HG03354 (cell line): ENCODE data around the gene TOMM34.

Experiments used
- ATAC-seq: cut with Tn5 transposase; IDR thresholded peaks from one replicate; pipeline ENCODE4 v1.9.1; 2021; ENCODE audit warnings: mild to moderate bottlenecking; ENCODE audit not compliant: unreplicated experiment, poor library complexity, severe bottlenecking

Gene TOMM34

DNA sequence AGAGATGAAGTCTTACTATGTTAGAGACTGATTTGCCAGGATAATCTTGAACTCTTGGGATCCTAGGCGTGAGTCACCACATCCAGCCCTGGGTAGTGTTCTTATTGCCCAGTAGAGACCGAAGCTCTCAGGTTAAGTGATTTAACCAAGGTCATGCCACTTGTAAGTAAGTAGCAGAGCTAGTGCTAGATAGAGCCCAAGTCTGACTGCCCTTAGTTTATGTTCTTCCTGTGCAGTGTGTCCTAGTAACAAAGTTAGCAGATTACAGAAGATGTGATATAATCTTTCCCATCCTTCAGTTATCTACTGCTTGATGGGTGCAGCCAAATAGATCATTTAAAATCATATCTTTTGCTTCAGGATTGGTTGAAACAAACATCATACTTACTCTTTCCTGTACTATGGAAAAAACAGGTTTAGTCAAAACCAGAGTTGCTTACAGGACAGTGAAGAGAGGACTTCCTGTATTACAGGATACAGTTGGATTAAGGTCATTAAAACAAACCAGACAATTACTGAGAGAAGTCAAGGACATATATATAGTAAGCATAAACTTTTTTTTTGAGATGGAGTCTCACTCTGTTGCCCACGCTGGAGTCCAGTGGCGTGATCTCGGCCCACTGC lies 59.9 kb downstream of the TOMM34 start:
- ATAC-seq = no peak

DNA sequence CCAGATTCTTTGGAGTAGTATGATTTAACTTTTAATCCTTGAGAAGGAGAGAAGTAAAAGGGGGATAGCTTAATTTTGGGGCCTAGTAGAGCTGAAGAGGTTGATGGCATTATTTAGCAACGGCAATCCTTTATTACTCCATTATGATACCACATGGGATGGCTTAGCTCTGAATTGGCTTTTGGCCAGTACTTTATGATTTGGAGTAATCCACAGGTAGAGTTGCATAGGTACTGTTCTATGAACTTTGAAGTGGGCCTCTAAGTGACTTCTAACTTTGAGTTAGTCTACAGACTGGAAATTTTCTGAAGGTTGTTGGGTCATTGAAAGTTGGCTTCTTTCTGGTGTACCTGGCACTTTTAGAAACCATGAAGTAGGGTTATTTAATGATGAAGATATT lies 63.1 kb downstream of the TOMM34 start:
- no peak for ATAC-seq

DNA sequence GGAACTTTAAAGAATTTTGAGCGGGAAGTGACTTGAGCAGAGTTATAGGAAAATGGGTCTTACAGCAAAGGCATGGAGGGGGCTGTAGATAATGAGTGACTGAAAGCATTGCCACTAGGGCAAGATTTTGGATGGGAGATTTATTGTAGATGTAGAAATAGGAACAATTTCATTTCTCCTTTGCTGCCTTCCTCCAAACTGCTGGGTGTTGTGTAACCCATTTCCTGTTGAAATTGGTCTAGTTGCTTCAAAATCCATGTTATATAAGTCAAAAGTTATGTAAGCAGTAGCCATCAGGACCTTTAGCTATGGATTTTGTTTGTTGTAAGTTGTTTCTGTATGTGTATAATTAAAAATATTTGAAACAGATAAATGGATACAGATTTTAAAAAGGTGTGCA lies 63.6 kb downstream of the TOMM34 start:
- ATAC-seq = no peak

DNA sequence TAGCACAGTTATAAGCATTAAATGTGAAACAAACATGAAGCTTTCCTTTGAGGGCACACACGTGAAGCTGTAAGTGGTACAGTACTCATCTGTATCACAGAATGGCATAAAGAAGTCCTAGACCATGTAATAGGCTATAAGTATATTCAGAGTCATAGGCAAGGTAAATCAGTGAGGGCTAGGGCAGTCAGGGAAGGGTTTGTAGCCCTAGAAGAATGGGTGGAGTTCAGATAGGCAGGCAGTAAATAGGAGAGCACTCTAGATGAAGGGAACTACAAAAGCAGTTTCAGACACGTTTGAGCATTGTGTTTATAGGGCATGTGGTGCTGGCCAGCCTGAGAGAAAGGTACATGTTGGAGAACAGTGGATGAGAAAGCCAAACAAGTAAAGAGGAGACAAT lies 65.2 kb downstream of the TOMM34 start:
- ATAC-seq = no peak
